Left lobe of liver (tissue), 2 donors: Measurements from ENCODE around the gene ATXN1. TPM values are rescaled to one million over a fixed set of nuclear protein-coding genes. Genes with fewer than 3 reads are reported as not detected.
A peak's percentile ranks its signal among the peaks of the same experiment; 100 is the strongest.

Source experiments
- ATAC-seq: fragments of 200-7000 bp; cut with Tn5 transposase; one replicate; pipeline ENCODE4 v1.9.1; 2020; ENCODE audit warnings: mild to moderate bottlenecking, moderate library complexity
- DNase-seq: peaks from one replicate; pipeline ENCODE4 v3.0.0-alpha.2; 2020; ENCODE audit warnings: low spot score
- total RNA-seq: library from RNA; stranded (reverse); gene quantifications from one replicate; pipeline ENCODE4 v1.2.1, GENCODE V29; 2021
- donor health status: DM: no; HTN: no; CAD: no; lungs with moderate emphysema.
- donor health status: DM: no; HTN: yes; CAD: no.

The ATXN1 gene
- total RNA-seq, 1 donor from 2014 or later, result 29.5 TPM

DNA sequence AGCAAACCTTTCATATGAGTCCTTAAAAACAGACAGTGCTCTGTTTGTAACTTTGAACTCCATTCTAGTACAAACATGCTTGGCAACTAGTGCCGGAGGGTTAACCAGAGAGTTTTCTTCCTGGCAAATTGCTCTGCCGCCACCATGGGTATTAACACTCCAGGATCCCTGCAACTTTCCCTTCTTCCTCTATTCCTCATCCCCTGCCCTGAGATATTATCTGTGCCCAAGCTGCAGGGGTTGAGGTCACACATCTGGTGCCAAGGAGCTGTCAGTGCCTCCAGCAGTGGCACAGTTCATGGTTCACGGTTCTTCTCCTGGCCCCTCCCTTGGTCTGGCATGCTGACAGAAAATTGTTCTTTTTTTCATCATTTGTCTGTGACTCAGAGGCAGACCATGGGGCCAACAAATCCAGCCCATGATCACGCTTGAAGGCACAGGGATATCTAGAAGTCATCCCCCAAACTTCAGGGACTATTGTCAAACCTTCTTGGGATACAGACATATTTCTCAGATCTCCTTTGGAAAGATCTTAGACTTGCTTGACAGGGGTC, 77.5 kb downstream of the ATXN1 start:
- peak; percentile 74 for DNase-seq

DNA sequence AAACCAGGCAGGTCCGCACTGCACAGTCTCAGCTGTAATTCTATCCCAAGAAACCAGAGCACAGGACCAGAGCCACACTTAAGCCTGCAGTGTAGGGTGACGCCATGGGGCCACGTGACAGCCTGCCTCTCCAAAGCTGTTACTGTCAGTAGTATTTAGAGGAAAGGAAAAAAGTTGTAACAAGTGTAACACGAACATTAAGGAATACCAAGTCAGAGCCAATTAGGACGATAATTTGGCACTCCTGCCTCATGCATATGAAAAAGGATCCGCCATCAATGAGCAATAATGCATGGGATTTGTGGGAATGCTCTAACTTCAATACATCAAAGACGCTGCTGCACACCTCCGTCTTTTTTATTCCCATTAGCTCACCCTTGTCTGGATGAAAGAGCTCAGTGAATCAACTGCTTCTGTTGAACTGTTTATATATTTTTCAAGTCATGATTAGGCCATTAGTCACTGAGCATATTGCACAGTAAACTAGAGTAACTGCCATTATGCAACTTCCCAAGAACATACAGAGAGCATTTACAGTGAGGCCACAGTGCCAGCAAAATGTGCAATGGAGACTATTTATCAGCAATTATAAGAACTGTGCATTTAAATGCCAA, 79.9 kb downstream of the ATXN1 start:
- ATAC-seq (no peak), DNase-seq (no peak)

More for the DNA sequence above, 77.5 kb downstream of the ATXN1 start:
- ATAC-seq, result peak; percentile 93

DNA sequence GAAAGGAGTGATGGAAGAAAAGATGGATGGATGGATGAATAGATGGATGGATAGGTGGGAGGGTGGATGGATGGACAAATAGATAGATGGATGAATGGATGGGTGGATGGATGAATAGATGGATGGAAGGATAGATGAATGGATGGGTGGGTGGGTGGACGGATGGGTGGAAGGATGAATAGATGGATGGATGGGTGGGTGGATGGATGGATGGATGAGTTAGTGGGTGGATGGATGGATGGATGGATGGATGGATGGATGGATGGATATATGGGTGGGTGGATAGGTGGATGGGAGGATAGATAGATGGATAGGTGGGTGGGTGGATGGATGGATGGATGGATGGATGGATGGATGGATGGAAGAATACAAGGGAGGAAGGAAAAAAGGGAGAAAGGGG, 82.2 kb downstream of the ATXN1 start:
- DNase-seq (no peak), ATAC-seq (no peak)

DNA sequence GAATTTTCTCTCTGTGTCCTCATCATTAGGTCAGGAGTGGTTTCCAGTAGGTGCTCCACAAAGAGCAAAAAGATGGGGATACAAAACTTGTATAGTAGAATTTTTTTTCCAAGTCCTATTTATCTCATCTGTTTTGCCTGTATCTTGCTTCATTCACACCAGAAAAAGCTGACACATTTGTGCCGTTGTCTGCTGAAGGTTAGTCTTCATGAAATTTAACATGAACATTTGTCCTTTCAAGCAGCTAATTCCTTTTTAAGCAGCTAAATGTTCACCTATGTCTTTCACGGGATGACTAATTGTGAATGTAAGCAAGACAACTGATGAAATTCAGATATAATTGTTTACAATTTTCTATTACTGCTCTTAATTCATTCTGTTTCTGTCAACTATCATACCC, 83.8 kb downstream of the ATXN1 start:
- ATAC-seq, result no peak
- DNase-seq, result no peak

DNA sequence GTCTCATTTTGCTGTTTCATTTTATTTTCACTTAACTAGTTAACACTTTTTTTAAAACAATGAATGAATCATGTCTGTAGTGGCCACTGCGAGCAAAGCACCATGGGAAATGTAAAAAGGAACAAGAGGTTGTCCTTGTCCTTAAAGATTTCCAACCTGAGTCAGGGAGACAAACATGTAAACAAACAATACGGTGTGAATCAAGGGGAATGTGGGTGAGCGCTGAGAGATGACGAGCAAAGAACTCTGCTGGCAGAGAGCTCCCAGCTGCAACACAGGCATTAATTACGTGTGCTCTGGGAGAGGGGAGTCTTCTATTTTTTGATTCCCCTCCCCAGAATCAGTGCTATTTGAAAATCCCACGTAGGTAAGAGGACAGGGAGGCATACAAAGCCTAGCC, 84.3 kb downstream of the ATXN1 start:
- peak; percentile 52 for ATAC-seq
- DNase-seq, result no peak

DNA sequence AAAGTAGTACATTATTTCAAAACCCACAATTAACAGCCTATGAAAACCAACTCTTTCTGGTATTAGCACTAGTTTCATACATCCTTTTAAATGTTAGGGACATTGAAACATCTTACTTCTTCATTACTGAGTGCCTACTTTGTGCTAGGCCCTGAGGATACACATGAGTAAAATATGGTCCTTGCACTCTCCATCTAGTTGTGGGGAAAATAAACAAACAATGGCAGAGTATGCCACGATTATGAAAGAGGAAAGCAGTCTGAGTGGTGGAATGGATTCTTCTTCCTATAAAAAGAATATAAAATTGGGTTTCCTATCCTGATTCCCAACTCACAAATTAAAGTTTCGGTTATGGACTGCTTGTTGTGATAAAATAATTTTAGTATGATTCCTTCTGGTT, 84.9 kb downstream of the ATXN1 start:
- peak; percentile 36 for ATAC-seq
- DNase-seq, result no peak

DNA sequence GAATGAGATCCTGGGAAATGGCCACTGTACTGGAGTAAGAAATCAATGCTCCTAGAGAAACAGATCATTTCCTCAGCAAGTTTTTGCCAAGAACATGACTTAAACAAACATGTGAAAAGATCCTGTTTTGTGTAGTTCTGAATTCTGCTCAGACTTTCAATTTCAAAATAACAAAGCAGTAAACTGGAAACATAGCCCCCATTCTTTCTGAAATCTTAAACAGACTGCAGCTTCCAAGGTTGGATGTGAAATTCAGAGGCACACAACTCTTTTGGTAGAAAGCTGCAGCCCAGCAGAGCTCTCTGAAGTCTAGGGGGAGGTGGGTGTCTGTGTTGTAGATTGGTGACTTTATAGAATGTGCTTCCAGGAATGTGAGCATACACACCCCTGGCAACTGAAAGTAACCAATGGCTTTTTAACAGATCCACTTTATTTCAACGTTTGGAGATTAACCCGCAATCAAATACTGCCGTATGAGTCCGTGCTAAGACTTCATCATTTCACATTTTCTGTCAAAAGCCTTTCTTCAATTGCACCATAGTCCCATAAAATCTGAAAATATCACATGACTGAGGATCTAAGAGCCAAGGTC, 86.4 kb downstream of the ATXN1 start:
- no peak for DNase-seq
- no peak for ATAC-seq

DNA sequence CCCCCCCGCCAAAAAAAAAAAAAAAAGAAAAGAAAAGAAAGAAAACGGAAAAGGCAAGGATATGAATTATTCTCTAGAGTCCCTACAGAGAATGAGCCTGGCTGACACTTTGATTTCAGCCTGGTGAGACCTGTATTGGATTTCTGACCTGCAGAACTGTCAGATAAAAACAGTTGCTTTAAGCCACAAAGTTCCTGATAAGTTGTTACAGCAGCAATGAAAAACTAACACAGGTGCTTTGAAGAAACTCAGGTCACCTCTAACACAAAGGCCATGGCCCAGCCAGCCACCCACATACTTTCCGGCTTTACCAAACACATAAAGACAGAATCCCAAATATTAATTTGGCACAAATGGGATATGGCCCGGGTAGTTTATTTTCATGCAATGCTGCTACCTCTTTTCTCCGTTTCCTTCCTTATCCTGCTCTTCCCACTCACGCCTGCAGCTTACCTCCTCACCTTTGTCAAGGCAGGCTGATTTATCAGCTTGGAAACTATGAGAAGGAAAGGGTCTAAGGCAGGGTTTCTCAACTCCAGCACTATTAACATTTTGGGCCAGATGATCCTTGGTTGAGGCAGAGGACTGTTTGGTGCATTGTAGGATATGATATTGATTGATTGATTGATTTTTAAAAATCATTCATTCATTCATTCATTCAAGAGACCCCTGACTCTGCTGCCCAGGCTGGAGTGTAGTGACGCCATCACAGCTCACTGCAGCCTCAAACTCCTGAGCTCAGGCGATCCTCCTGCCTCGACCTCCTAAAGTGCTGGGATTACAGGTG, 88.1 kb downstream of the ATXN1 start:
- DNase-seq (no peak), ATAC-seq (peak; percentile 69)

DNA sequence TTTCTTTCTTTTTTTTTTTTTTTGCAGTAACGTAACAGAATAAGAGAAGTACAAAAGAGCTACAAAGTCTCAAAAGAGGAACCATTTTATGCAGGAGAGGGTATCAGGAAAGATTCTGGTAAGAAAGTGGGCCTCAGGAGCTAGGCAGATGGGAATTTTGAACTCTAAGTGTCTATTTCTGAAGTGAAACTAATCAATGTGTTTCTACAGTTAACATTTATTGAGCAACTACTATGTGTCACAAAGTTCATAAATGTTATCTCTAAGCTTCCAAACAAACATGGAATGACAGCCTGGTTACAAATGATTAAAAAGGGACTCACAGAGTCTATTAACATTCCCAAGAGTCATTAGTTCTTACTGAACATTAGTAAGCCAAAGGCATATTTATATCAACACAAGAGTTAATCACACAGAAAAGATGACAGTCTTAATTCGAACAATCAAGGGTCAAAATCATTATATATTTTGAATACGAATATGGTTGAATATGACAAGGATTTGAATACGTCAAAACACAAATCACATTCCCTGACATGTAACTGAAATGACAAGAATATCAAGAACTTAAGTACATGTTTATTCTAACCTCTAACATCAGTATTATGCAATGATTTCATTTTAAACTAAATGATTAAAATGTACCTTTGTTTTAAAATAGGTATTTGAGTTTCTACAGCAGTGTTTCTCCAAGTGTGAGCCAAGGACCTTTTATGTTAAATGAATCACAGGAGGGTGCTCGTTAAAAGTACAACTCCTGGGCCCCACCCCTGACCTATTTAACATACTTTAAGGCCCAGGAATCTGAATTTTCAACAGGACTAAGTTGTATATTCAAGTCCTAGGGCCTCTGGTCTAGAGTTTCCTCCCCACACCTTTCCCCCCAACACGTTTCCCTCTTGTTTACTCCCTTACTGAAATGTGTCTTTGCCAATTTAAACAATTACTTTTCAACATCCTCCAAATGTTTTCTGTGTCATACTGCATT, 89.7 kb downstream of the ATXN1 start:
- DNase-seq, result no peak
- ATAC-seq, result peak; percentile 11

DNA sequence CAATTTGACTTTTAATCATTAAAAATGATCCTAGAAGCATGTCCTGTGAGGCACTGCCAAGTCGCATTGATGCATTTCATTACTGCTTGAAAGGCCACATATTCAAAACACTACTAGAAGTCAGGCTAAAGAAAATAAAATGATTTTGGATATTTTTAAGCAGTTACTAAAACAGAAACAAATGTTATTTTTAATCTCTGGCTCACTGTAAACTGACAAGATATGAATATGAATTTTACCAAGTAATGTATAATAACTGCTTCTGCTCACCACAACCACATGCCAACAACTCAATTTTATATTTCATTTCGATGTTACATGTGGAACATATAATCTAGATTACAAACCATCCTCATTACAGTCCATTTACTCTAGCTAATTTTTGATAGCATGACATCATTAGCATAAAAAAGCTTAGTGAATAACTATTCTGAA, 90.6 kb downstream of the ATXN1 start:
- DNase-seq (no peak), ATAC-seq (no peak)

DNA sequence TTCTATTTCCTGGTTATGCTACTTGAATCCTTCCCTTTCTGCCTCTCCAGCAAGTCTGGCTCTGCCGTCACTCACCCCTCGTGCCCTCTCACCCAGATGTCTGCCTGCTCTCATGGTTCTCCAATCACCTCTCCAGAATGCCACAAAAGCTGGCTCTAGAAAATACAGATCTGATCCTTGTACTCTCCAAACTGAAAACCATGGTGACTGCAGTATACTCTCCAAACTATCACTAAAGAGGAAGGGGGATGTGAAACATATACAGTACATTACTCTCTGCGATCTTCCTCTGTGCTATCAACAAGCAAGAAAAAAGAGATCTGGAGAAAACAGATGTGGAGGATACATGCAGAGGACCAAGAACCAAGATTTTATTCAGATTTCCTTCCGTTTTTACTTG, 91.1 kb downstream of the ATXN1 start:
- ATAC-seq (peak; percentile 64), DNase-seq (no peak)

DNA sequence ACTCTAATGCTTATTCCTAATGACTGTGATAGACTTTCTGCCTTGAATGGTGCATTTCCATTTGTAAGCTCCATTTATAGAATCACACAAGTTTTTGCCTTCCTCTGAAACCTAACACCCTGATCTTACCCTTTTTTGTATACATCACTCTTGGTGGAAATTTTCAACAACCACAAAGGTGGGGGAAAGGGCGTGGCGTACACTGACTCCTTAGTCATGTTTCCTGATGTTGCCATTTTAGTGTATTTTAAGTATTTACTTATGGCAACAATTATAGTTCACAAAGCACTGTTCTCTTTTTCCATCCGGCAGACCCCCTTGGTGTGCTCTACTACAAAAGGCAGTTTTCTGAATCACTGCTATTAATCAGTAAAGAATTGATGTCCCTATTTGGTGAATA, 92.0 kb downstream of the ATXN1 start:
- ATAC-seq, result no peak
- DNase-seq, result no peak

DNA sequence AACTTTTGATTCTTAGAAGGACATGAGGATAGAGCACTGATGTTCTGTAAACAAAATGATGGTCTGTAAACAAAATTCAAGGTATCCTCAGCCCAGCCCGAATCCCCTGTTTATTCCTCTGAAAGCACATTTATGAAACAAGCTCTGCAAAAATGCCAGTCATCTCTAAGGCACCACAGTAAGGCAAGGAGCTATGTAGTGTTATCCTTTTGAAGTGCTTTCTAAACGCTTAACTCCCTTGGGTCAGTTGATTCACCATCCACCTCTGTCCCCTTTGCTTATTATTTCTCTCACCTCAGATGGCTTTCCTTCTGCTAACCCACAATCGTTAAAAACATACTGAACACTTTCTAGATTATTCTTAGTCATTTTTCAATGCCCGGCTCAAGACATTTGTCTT, 93.8 kb downstream of the ATXN1 start:
- no peak for DNase-seq
- ATAC-seq, result no peak

DNA sequence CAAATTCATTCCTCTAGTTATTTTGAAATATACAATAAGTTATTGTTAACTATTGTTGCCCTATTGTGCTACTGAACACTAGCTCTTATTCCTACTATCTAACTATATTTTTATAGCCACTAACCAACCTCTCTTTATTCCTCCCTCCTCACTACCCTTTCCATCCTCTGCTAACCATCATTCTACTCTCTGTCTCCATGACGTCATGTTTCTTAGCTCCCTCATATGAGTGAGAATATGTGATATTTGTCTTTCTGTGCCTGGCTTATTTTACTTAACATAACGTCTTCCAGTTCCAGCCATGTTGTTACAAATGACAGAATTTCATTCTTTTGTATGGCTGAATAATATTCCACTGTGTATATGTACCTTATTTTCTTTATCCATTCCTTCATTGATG, 95.3 kb downstream of the ATXN1 start:
- DNase-seq, result no peak
- no peak for ATAC-seq

DNA sequence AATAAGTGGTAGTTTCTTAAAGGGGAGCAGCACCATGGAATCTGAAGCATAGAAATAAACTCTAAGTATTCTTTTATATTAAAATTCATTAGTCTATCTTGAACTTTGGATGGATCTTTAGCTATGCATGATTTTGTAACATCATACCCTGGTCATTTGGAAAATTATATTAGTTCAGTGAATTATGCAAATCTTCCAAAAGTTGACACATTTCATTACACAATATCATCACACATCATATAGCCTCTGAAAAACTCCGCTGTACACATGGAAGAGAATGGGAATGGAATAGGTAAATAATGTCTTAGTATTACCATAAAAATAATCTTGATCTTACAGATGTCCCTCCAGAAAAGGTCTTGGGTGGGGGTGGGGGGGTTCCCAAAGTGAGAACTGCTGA, 96.1 kb downstream of the ATXN1 start:
- no peak for ATAC-seq
- no peak for DNase-seq

DNA sequence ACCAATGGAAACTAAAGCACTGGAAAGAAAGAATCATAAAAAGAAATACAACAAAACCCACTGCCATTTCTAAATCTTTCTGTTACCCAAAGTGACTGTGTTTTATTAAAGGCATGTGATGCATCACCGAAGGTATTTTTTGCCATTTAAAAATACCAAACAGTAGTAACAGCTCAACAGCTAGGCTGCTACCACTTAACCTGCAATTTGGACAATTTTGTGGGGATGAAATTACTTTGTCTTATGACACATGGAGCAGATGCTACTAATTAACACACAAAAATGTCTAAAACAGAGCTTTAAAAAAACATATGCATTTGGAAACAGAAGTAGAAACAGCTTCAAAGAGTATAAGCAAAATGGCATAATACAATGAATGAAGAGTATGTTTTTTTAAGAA, 97.4 kb downstream of the ATXN1 start:
- DNase-seq (no peak), ATAC-seq (no peak)

DNA sequence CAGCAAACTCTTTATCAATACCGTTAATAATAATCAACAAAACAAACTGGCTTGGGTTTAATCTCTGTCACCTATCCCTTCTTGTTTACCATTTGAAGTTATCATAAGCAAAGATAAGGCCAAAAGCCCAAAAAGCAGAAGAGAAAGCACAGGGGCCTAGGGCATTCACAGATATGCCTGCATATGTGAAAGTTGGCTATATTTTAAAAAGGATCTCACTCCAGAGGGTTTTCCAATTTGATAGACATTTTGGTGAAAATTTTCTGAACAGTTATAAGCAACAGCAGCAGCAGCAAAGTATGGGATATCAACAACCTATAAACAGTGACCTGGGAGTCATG, 101.1 kb downstream of the ATXN1 start:
- no peak for ATAC-seq
- DNase-seq, result no peak

DNA sequence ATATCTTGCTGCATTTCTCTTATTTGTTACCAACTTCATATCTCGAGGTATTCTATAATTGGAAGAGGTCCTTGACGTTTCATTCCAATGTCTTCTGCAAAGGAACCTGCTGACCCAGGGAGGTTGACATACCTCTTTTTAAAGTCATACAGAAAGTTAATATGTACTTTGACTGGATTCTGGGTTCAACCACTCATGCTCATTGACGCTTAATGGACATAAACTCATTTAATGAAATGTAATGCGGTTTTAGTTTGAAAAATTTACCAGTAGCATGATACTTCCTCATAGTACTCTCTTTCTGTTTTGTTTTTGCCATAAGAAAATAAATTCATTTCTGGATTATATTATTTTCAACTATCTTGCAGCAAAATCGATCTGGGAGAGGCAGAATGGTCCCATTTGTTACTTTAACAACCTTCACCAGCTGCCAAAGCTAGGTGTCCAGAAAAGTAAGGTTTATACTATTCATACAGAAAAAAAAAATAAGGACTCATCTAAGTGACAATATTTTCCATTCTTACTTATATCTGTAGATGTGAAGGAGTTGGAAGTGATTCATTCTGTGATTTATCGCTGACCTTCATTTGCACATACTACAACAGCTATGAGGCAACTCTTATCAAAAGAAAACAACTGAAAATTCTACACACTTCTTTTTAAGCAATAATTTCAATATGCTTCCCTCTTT, 101.6 kb downstream of the ATXN1 start:
- no peak for ATAC-seq
- no peak for DNase-seq

DNA sequence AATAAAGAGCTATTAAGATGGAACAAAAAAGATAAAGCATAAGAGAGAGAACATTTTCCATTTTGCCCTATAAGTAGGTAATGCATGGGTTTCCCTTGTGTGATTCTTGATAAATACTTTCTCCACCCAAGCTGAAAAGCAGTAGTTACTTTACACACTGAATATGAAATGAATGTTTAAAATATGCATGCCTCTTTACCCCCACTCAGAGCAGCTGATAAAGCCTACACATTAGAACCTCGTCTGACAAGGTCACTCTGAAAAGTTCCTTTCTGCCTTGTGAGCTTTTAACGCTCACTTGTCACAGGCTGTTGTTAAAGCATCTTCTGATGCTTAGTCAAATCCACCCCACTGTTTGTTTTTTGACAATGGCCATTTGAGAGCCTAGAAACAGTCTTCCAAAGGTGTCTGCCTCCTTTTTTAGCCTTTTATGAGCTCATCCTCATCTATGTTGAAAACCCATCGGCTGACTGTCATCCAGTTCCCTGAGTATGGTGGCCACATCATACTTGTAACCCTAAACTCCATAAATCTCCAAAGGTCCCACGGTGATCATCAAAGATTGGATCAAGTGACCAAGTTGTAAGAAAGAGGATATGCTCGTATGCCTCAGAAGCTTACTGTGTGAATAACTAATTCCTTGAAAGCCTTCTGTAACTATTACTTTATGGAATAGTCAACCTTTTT, 102.8 kb downstream of the ATXN1 start:
- no peak for DNase-seq
- no peak for ATAC-seq

DNA sequence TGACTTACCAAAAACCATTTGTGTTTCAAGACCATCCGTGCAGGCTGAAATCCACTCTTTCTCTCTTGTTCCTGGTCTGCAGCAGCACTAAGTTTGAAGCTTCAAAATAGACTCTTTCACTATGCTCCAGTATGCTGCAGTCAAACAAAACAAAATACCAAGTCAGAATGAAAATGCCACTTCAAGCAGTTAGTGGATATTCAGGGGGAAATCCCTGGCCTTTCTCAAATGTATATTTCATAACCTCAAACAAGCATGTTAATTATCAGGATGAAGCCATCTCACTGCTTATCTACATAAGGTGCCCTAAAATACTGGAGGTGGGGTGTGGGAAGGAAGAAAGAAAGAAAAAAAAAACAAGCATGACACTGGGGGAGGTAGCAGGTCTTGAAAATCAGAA, 103.5 kb downstream of the ATXN1 start:
- ATAC-seq, result no peak
- no peak for DNase-seq
